HepG2 (cell line): ENCODE results near the gene ITGA6. TPM values are rescaled to one million over a fixed set of nuclear protein-coding genes. Genes with fewer than 3 reads are reported as not detected.

Experiments used
- AGO2 ChIP-seq: fragments of 200-400 bp; formaldehyde crosslinking; optimal IDR thresholded peaks from 2 replicates; pipeline ENCODE3; 2017; ENCODE audit warnings: mild to moderate bottlenecking, low read depth, low read length, moderate library complexity
- BHLHE40 ChIP-seq: IDR thresholded peaks from 2 replicates; pipeline ENCODE4 v1.6.1; 2011; ENCODE audit warnings: low read length, improper control_type of control experiment
- CC2D1A ChIP-seq: sonication (generic); formaldehyde crosslinking; IDR thresholded peaks from 2 replicates; pipeline ENCODE4 v1.8.1; 2023; ENCODE audit warnings: mild to moderate bottlenecking, missing genetic modification reagents
- CEBPG ChIP-seq: IDR thresholded peaks from 2 replicates; pipeline ENCODE4 v1.6.1; 2016
- CENPX ChIP-seq: sonication (generic); formaldehyde crosslinking; IDR thresholded peaks from 2 replicates; pipeline ENCODE4 v1.9.0; 2021; ENCODE audit warnings: mild to moderate bottlenecking, missing genetic modification reagents, moderate library complexity
- GATAD2A ChIP-seq: IDR thresholded peaks from 2 replicates; pipeline ENCODE4 v1.6.1; 2016
- IRX3 ChIP-seq: sonication (generic); formaldehyde crosslinking; IDR thresholded peaks from 2 replicates; pipeline ENCODE4 v1.8.1; 2023; ENCODE audit warnings: mild to moderate bottlenecking, low read depth, missing genetic modification reagents, borderline replicate concordance
- NCOR1 ChIP-seq: fragments of 200-600 bp; sonication (generic); IDR thresholded peaks from 2 replicates; pipeline ENCODE4 v1.7.0; 2017; ENCODE audit warnings: antibody characterized with exemption, low read length, borderline replicate concordance
- NPAS2 ChIP-seq: sonication (generic); formaldehyde crosslinking; IDR thresholded peaks from 2 replicates; pipeline ENCODE4 v1.8.0; 2022; ENCODE audit warnings: mild to moderate bottlenecking, missing genetic modification reagents, borderline replicate concordance
- RELA ChIP-seq: sonication (generic); formaldehyde crosslinking; IDR thresholded peaks from 2 replicates; pipeline ENCODE4 v1.4.0; 2020; ENCODE audit warnings: missing genetic modification reagents
- SCMH1 ChIP-seq: sonication (generic); formaldehyde crosslinking; IDR thresholded peaks from 2 replicates; pipeline ENCODE4 v1.9.0; 2021; ENCODE audit warnings: missing genetic modification reagents, mild to moderate bottlenecking, borderline replicate concordance
- SMAD1 ChIP-seq: sonication (generic); formaldehyde crosslinking; IDR thresholded peaks from 2 replicates; pipeline ENCODE4 v1.4.0; 2020; ENCODE audit warnings: missing genetic modification reagents, low read depth, mild to moderate bottlenecking, borderline replicate concordance
- SSRP1 ChIP-seq: IDR thresholded peaks from 2 replicates; pipeline ENCODE4 v1.6.1; 2016; ENCODE audit warnings: control low read depth
- SUZ12 ChIP-seq: fragments of 150-350 bp; IDR thresholded peaks from 2 replicates; pipeline ENCODE4 v1.6.1; 2014; ENCODE audit warnings: low read depth, low read length
- TAF1 ChIP-seq: sonication (generic); formaldehyde crosslinking; IDR thresholded peaks from 2 replicates; pipeline ENCODE4 v1.4.0; 2020; ENCODE audit warnings: missing genetic modification reagents
- WIZ ChIP-seq: sonication (generic); formaldehyde crosslinking; IDR thresholded peaks from 2 replicates; pipeline ENCODE4 v1.5.1; 2020; ENCODE audit warnings: mild to moderate bottlenecking, missing genetic modification reagents
- YEATS2 ChIP-seq: sonication (generic); formaldehyde crosslinking; IDR thresholded peaks from 2 replicates; pipeline ENCODE4 v1.4.0; 2020; ENCODE audit warnings: missing genetic modification reagents, borderline replicate concordance
- ZNF121 ChIP-seq: sonication (generic); formaldehyde crosslinking; IDR thresholded peaks from 2 replicates; pipeline ENCODE4 v1.5.0; 2020; ENCODE audit warnings: mild to moderate bottlenecking, missing genetic modification reagents
- ZNF234 ChIP-seq: sonication (generic); formaldehyde crosslinking; conservative IDR thresholded peaks from 2 replicates; pipeline ENCODE4 v1.5.1; 2020; ENCODE audit warnings: mild to moderate bottlenecking, missing genetic modification reagents
- ZNF296 ChIP-seq: sonication (generic); formaldehyde crosslinking; conservative IDR thresholded peaks from 2 replicates; pipeline ENCODE4 v1.5.0; 2020; ENCODE audit warnings: mild to moderate bottlenecking, missing genetic modification reagents
- ZNF543 ChIP-seq: sonication (generic); formaldehyde crosslinking; IDR thresholded peaks from 2 replicates; pipeline ENCODE4 v1.4.0; 2020; ENCODE audit warnings: mild to moderate bottlenecking, missing genetic modification reagents
- ZNF616 ChIP-seq: sonication (generic); formaldehyde crosslinking; IDR thresholded peaks from 2 replicates; pipeline ENCODE4 v1.5.0; 2020; ENCODE audit warnings: low read depth, mild to moderate bottlenecking, missing genetic modification reagents
- ZNF670 ChIP-seq: sonication (generic); formaldehyde crosslinking; IDR thresholded peaks from 2 replicates; pipeline ENCODE4 v1.8.0; 2022; ENCODE audit warnings: mild to moderate bottlenecking, missing genetic modification reagents, borderline replicate concordance
- polyA plus RNA-seq, 8 experiments: library from polyadenylated mRNA; depleted of rRNA in 3 of 8; stranded (reverse) in 7 of 8; unstranded in 1 of 8; fragments of >200 nt; fragmentation: Illumina TruSeq in 4 of 8; extraction: Trizol in 4 of 8; gene quantifications; 2 replicates each; pipeline versions ENCODE4 v1.2.1 to v1.2.3, GENCODE V29; 2011 to 2016; ENCODE audit warnings: low read depth in 4 of 8, missing spikeins in 1 of 8, mixed read lengths in 1 of 8; ENCODE audit not compliant: insufficient read depth in 1 of 8
- total RNA-seq, 5 experiments: library from RNA; depleted of rRNA; stranded (reverse); fragments of >200 nt; fragmentation: Illumina TruSeq; extraction: Trizol; gene quantifications; 2 replicates each; pipeline ENCODE4 v1.2.3, GENCODE V29; 2016; ENCODE audit warnings: low read depth in 1 of 5
- TF ChIP-seq, protein P1 (sequence below): sonication (generic); formaldehyde crosslinking; IDR thresholded peaks from 2 replicates; pipeline ENCODE4 v1.4.0; 2020; ENCODE audit warnings: missing genetic modification reagents
- TF ChIP-seq, protein P2 (sequence below): sonication (generic); formaldehyde crosslinking; IDR thresholded peaks from 2 replicates; pipeline ENCODE4 v1.5.0; 2020; ENCODE audit warnings: mild to moderate bottlenecking, missing genetic modification reagents, borderline replicate concordance
- TF ChIP-seq, protein P3 (sequence below): sonication (generic); formaldehyde crosslinking; conservative IDR thresholded peaks from 2 replicates; pipeline ENCODE4 v1.8.1; 2023; ENCODE audit warnings: missing genetic modification reagents
- TF ChIP-seq, protein P4 (sequence below): sonication (generic); formaldehyde crosslinking; IDR thresholded peaks from 2 replicates; pipeline ENCODE4 v1.8.1; 2023; ENCODE audit warnings: mild to moderate bottlenecking, missing genetic modification reagents, borderline replicate concordance

Gene ITGA6
- total and polyA plus RNA-seq, 2 of the 13 experiments (the other 11 are each of a cell fraction or from before 2014, with no cell fraction given), result 24.0 to 92.5 TPM

DNA sequence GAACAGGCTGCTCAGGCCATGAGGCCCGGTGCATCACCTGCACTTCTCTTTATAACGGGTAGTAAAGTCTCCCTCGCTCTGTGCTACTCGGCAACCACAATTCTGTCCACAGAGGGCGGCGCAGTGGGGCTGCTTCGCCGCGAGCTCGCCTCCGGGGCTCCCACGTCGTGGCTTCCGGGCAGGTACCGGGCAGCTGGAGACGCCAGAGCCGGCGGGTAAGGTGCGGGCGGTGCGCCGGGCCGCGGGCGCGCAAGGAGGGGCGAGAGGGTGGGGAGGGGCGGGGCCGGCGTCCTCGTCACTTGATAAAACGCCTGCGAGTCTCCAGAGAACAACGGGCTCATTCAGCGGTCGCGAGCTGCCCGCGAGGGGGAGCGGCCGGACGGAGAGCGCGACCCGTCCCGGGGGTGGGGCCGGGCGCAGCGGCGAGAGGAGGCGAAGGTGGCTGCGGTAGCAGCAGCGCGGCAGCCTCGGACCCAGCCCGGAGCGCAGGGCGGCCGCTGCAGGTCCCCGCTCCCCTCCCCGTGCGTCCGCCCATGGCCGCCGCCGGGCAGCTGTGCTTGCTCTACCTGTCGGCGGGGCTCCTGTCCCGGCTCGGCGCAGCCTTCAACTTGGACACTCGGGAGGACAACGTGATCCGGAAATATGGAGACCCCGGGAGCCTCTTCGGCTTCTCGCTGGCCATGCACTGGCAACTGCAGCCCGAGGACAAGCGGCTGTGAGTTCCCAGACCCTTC, at the start of gene ITGA6 (continued):
- TF ChIP-seq, protein P1, sequence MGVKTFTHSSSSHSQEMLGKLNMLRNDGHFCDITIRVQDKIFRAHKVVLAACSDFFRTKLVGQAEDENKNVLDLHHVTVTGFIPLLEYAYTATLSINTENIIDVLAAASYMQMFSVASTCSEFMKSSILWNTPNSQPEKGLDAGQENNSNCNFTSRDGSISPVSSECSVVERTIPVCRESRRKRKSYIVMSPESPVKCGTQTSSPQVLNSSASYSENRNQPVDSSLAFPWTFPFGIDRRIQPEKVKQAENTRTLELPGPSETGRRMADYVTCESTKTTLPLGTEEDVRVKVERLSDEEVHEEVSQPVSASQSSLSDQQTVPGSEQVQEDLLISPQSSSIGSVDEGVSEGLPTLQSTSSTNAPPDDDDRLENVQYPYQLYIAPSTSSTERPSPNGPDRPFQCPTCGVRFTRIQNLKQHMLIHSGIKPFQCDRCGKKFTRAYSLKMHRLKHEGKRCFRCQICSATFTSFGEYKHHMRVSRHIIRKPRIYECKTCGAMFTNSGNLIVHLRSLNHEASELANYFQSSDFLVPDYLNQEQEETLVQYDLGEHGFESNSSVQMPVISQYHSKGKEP (CRISPR knock-in tag), result no peak
- TF ChIP-seq, protein P2, sequence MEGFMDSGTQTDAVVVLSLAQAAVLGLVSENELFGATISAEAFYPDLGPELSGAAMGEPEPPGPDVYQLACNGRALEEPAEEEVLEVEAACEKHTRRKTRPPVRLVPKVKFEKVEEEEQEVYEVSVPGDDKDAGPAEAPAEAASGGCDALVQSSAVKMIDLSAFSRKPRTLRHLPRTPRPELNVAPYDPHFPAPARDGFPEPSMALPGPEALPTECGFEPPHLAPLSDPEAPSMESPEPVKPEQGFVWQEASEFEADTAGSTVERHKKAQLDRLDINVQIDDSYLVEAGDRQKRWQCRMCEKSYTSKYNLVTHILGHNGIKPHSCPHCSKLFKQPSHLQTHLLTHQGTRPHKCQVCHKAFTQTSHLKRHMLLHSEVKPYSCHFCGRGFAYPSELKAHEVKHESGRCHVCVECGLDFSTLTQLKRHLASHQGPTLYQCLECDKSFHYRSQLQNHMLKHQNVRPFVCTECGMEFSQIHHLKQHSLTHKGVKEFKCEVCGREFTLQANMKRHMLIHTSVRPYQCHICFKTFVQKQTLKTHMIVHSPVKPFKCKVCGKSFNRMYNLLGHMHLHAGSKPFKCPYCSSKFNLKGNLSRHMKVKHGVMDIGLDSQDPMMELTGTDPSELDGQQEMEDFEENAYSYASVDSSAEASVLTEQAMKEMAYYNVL (CRISPR knock-in tag), result peak; percentile 63; the same call in 1 of the 2 replicates
- TF ChIP-seq, protein P3, sequence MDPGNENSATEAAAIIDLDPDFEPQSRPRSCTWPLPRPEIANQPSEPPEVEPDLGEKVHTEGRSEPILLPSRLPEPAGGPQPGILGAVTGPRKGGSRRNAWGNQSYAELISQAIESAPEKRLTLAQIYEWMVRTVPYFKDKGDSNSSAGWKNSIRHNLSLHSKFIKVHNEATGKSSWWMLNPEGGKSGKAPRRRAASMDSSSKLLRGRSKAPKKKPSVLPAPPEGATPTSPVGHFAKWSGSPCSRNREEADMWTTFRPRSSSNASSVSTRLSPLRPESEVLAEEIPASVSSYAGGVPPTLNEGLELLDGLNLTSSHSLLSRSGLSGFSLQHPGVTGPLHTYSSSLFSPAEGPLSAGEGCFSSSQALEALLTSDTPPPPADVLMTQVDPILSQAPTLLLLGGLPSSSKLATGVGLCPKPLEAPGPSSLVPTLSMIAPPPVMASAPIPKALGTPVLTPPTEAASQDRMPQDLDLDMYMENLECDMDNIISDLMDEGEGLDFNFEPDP (CRISPR knock-in tag), result no peak
- TF ChIP-seq TAF1 (peak; percentile 67; the same call in 1 of the 2 replicates), GATAD2A (CRISPR knock-in tag) (no peak), SCMH1 (CRISPR knock-in tag) (no peak), SSRP1 (CRISPR knock-in tag) (no peak), AGO2 (peak; percentile 78), NCOR1 (no peak), RELA (CRISPR knock-in tag) (peak; percentile 69; the same call in 1 of the 2 replicates), CC2D1A (CRISPR knock-in tag) (no peak), SMAD1 (CRISPR knock-in tag) (peak; percentile 56; the same call in 1 of the 2 replicates), BHLHE40 (no peak), SUZ12 (no peak), WIZ (CRISPR knock-in tag) (peak; percentile 34; the same call in 1 of the 2 replicates), ZNF296 (CRISPR knock-in tag) (no peak), ZNF670 (CRISPR knock-in tag) (no peak), NPAS2 (CRISPR knock-in tag) (no peak), CENPX (CRISPR knock-in tag) (no peak), ZNF543 (CRISPR knock-in tag) (peak; percentile 89), YEATS2 (CRISPR knock-in tag) (peak; percentile 68), ZNF121 (CRISPR knock-in tag) (peak; percentile 38; the same call in 1 of the 2 replicates), ZNF234 (CRISPR knock-in tag) (no peak; the same call in 1 of the 2 replicates), ZNF616 (CRISPR knock-in tag) (peak; percentile 97), CEBPG (CRISPR knock-in tag) (no peak), IRX3 (CRISPR knock-in tag) (no peak)
- TF ChIP-seq, protein P4, sequence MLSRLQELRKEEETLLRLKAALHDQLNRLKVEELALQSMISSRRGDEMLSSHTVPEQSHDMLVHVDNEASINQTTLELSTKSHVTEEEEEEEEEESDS, result no peak
